Stimulated activated CD4-positive, alpha-beta T cell treated with anti-CD3 and anti-CD28 coated beads, Interleukin-1b, Interleukin-23, amount 100 ng/mL, for 48 hours (primary cell): ENCODE measurements around the gene CELA3A.
"Not testable (repeated sequence)": the region's sequence is repeated elsewhere in the genome, so short reads cannot be mapped to it uniquely, and the experiment has no call there.

Experiments
- DNase-seq: peaks from one replicate; pipeline ENCODE4 v3.0.0-alpha.2; 2020

CELA3A gene

GRCh38 chr1:21982122-21982521 lies 19.3 kb upstream of the CELA3A start:
- not testable (repeated sequence) for DNase-seq

- DNase-seq: not testable (repeated sequence)
Measured at GRCh38 chr1:21983539-21983938, 17.9 kb upstream of the CELA3A start.

DNA sequence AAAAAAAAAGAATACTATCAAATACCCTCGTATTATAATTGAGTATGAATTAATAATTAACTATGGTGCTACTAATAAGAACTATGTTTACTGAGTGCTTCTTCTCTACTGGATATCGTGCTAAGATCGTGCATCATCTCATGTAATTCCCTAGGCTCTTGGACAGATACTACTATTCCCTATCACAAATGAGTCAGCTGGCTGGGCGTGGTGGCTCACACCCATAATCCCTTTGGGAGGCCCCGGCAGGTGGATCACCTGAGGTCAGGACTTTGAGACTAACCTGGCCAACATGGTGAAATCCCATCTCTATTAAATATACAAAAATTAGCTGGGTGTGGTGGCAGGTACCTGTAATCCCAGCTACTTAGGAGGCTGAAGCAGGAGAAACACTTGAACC lies 15.6 kb upstream of the CELA3A start:
- not testable (repeated sequence) for DNase-seq

- not testable (repeated sequence) for DNase-seq
Measured at GRCh38 chr1:21986386-21986785, 15.1 kb upstream of the CELA3A start.

- not testable (repeated sequence) for DNase-seq
Measured at GRCh38 chr1:21989672-21990393, 11.6 kb upstream of the CELA3A start.

GRCh38 chr1:21992186-21992585 lies 9.3 kb upstream of the CELA3A start:
- not testable (repeated sequence) for DNase-seq

DNA sequence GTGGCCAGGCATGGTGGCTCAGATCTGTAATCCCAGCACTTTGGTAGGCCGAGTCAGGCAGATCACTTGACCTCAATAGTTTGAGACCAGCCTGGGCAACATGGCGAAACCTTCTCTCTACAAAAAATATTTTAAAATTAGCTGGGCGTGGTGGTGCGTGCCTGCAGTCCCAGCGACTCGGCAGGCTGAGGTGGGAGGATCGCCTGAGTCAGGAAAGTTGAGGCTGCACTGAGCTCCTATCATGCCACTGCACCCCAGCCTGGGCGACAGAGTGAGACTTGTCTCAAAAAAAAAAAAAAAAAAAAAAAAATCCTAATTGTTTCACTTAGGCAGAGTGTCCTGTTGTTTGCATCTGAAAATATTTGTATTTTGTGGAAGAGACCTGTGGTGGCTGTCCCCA lies 6.7 kb upstream of the CELA3A start:
- DNase-seq: not testable (repeated sequence)

GRCh38 chr1:21996663-21996970 lies 4.8 kb upstream of the CELA3A start:
- DNase-seq: not testable (repeated sequence)

- not testable (repeated sequence) for DNase-seq
Measured at GRCh38 chr1:21997891-21998623, 3.4 kb upstream of the CELA3A start.

DNA sequence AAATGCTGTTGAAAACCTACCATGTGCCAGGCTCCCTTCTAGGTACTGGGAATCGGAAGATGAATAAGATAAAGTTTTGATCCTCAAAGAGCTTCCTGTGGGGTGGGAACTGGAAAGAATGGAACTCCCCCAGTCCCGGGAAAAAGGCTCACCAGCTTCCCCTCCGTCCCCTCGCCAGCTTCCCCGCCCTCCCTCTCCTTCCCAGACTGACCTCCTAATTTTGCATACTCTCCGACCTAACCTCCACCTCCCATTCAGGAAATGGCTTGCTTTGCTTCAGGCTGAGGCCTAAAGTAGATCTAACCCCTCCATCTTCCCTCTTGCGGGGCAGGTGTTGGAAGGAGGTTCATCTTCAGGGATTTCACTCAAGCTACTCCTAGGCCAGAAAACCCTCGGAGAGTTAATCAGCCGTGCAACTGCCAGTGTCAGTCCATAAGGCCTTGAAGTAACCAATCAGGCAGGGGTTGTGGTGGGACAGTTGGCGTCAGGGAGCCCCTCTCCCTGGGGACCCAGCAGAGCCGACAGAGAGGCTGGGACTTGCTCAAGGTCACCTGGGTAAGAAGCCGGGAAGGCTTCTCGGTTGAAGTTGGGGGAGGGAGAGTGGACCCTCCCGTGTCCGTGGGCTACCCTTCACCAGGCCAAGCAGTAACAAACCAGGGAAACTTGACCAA lies 2.7 kb upstream of the CELA3A start:
- DNase-seq: not testable (repeated sequence)

DNA sequence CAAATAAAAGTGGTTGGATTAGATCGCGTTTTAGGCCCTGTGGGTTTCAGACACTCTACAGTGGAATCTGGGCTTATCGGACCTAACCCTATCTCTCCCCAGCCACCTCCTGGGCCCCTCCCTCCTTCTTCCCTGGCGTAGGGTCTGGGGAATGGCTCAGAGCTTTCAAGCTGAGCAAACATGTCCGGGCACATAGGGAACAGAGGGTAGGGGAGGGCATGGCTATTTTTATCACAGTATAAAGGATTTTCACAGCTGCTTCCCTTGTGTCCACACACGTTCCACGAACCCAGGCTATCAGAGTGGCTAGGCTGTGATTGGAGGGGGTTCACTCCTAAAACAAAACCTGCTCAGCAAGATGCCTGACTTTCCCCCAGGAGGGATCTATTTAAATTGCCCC lies 1.8 kb upstream of the CELA3A start:
- DNase-seq: not testable (repeated sequence)

- not testable (repeated sequence) for DNase-seq
Measured at GRCh38 chr1:22002461-22002860, 1.0 kb downstream of the CELA3A start.

DNA sequence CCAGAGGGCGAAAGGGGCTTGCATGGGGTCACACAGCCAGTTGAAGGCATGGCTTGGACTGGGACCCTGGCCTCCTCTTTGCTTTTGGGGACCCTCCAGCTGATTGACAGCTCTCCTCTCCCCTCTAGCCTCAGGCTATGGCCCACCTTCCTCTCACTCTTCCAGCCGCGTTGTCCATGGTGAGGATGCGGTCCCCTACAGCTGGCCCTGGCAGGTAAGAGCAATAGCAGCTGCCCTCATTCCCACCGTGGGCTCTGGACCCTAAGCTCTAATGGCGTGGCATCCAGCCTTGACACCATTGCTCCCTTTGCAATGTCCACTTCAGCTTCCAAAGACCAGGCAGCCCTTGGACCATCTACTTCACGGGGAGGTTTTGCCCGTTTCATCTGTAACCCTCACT lies 1.4 kb downstream of the CELA3A start:
- DNase-seq: not testable (repeated sequence)

DNA sequence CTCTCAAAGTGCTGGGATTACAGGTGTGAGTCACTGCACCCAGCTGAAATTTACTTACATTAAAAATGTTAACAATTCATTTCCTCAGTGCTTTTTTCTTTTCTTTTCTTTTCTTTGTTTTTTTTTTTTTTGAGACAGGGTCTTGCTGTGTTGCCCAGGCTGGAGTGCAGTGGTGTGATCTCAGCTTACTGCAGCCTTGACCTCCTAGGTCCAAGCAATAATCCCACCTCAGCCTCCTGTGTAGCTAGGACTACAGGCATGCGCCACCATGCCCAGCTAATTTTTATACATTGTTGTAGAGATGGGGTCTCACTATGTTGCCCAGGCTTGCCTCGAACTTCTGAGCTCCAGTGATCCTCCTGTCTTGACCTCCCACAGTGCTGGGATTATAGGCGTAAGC lies 2.5 kb downstream of the CELA3A start:
- DNase-seq: not testable (repeated sequence)

DNA sequence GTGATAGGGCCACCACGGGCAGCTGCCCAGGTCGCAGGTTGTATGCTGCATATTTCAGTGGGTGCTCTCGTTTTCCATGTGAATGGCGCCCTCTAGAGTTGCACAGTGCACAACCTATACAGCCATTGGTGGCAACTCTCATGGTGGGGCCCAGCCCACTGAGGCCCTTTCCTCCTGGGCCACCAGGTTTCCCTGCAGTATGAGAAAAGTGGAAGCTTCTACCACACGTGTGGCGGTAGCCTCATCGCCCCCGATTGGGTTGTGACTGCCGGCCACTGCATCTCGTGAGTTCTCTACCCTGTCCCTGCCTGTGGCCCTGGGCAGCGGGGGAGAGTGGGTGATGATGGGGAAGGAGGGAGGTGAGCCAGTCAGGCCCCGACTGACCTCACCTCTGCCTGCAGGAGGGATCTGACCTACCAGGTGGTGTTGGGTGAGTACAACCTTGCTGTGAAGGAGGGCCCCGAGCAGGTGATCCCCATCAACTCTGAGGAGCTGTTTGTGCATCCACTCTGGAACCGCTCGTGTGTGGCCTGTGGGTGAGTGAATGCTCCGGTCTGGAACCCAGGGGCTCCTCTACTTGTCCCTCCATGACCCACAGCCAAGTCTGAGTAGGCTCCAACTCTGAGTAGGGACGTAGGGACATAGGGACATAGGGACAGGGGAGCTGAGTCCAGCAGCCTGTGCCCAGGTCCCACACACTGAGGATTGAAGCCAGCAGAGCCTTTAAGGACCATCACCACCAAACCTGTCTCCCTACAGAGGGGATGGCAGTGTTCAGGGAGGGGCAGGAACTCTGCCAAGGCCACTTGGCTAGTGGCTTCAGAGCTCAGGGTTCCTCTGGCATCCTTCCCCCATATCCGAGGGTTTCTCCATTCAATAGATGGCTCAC lies 4.0 kb downstream of the CELA3A start:
- DNase-seq: peak; percentile 39

DNA sequence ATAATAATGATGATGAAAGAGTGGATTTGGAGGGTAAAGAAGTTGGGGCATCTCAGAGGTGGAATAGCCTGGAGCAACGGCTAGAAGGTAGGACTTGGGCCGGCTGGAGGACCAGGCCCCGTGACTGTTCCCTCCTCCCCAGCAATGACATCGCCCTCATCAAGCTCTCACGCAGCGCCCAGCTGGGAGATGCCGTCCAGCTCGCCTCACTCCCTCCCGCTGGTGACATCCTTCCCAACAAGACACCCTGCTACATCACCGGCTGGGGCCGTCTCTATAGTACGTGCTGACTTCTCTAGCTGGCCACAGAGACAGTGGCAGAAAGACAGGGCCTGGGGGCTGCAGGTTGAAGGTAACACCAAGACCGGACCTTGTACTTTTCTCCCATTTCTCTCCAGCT lies 5.3 kb downstream of the CELA3A start:
- DNase-seq: not testable (repeated sequence)

DNA sequence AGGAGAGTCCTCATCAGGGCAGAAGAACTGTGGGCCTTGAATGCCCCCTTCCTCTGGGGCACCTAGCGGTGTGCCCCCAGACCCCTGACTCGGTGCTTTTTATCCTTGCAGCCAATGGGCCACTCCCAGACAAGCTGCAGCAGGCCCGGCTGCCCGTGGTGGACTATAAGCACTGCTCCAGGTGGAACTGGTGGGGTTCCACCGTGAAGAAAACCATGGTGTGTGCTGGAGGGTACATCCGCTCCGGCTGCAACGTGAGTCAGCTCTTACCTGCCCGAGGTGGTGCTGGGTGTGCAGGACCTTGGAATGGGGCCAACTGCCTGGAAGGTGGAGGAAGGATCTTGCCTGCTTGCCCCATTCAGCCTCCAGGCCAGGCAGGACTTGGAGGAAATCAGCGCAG lies 5.8 kb downstream of the CELA3A start:
- not testable (repeated sequence) for DNase-seq

GRCh38 chr1:22009566-22009965 lies 8.1 kb downstream of the CELA3A start:
- not testable (repeated sequence) for DNase-seq

DNA sequence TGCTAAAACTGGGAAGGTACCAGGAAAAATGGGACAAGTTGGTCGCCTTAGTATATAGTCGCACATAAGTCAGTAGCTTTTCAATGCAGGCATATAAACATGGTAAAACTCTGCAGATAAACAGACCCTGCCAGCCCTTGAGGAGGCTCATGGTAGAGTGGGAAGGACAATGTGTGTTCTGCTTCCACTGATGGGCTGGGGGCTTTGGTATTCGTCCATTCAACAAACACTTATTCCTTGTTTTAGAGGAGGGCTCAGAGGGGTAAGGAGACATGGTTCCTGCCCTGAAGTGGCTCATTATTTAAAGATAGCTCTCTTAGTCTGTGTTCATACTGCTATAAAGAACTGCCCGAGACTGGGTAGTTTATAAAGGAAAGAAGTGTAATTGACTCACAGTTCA lies 11.3 kb downstream of the CELA3A start:
- DNase-seq: not testable (repeated sequence)

GRCh38 chr1:22014575-22015206 lies 13.2 kb downstream of the CELA3A start:
- not testable (repeated sequence) for DNase-seq

DNA sequence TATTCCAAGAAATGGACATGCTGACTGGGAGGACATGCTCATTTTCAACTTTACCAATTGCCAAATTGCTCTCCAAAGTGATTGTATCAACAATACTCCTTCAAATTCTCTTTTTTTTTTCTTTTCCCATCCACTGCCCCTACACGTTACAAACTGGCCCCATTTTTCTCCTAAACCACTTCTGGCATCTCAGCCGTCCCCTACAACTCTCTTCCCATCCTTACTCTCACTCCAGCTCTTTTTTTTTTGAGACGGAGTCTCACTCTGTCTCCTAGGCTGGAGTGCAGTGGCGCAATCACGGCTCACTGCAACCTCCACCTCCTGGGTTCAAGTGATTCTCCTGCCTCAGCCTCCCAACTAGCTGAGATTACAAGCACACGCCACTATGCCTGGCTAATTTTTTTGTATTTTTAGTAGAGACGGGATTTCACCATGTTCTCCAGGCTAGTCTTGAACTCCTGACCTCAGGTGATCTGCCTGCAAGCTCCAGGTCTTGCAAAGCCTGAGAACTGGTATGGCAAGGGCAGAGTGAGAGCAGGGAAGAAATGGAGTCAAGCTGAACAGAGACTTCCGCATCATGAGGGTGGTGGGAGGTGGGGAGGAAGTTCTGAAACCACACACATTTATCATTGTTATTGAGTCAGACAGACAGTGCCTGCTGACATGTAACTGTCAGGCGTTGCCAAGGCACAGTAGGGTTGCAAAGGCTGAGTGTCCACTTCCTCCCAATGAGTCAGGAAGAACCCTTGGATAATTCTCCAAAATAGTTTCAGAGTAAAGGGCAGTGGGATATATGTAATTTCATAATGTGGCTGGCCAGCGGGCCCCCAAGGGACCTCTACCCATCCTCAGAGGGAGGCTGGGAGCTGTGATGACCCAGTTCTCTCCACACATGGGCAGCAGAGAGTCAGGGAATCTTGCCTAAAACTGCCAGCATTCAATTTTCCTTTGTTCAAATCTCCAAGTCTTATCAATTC lies 17.4 kb downstream of the CELA3A start:
- DNase-seq: peak; percentile 76
